Hepatocyte (in vitro differentiated cells): ENCODE results near the gene TRPM3.

Source experiments
- EZH2 ChIP-seq: fragments of 200-600 bp; sonication (generic); IDR thresholded peaks from 2 replicates; pipeline ENCODE4 v1.6.1; 2016; ENCODE audit warnings: antibody characterized with exemption, mild to moderate bottlenecking, borderline replicate concordance
- TF ChIP-seq, protein P1 (sequence below): fragments of 200-600 bp; sonication (generic); IDR thresholded peaks from 2 replicates; pipeline ENCODE4 v1.5.1; 2016; ENCODE audit warnings: antibody characterized with exemption, mild to moderate bottlenecking; ENCODE audit not compliant: poor library complexity

DNA sequence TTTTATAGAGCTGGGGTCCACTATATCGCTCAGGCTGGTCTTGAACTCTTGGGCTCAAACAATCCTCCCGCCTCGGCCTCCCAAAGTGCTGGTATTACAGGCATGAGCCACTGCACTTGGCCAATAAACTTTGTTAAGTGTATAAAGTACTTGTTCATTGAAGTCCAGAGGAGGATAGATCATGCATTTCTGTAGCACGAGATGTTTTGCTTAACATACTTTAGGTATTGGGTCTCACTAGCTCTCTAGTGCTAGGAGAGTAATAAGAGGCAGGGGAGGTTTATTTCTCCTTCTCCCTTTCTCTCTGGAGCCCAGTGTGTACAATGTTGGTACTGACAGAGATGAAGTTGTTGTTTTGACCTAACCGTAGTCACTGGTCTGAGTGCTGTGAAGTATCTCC lies 581.4 kb downstream of the TRPM3 start:
- TF ChIP-seq, protein P1, sequence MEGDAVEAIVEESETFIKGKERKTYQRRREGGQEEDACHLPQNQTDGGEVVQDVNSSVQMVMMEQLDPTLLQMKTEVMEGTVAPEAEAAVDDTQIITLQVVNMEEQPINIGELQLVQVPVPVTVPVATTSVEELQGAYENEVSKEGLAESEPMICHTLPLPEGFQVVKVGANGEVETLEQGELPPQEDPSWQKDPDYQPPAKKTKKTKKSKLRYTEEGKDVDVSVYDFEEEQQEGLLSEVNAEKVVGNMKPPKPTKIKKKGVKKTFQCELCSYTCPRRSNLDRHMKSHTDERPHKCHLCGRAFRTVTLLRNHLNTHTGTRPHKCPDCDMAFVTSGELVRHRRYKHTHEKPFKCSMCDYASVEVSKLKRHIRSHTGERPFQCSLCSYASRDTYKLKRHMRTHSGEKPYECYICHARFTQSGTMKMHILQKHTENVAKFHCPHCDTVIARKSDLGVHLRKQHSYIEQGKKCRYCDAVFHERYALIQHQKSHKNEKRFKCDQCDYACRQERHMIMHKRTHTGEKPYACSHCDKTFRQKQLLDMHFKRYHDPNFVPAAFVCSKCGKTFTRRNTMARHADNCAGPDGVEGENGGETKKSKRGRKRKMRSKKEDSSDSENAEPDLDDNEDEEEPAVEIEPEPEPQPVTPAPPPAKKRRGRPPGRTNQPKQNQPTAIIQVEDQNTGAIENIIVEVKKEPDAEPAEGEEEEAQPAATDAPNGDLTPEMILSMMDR = no peak
- no peak for TF ChIP-seq EZH2
